Activated CD4-positive, CD25-positive, alpha-beta regulatory T cell treated with anti-CD3 and anti-CD28 coated beads, Interleukin-2, amount 50 U/mL, for 16 hours (primary cell): Measurements from ENCODE around the gene BEST4.
A peak's percentile ranks its signal among the peaks of the same experiment; 100 is the strongest.
"Not testable (repeated sequence)": the region's sequence is repeated elsewhere in the genome, so short reads cannot be mapped to it uniquely, and the experiment has no call there.

Experiments
- DNase-seq: peaks from one replicate; pipeline ENCODE4 v3.0.0-alpha.2; 2020; ENCODE audit warnings: low read depth, low spot score

BEST4 gene

DNA sequence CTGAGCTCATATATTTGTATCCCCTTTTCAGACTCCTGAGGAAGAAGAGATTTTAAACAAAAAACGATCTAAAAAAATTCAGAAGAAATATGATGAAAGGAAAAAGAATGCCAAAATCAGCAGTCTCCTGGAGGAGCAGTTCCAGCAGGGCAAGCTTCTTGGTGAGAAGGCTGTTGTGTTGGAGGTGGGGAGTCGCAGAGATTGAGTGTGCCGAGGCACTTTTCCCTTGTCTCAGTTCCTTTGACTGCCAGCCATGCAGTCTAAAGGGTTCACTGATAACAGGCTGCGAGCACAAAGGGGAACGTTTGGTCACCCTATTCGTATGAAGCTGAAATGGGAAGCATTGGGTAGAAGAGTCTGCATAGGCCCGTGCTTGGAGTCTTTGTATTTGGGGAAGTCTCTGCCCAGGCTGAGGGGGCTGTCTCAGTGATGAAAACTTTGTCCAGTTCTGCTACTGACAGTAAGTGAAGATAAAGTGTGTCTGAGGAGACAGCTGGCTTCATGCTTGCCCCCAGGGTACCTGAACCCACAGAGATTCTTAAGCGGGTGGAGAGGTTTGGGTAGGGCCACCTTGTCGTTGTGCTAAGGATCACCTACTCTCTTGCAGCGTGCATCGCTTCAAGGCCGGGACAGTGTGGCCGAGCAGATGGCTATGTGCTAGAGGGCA is 9.9 kb downstream of the BEST4 start:
- no peak for DNase-seq

DNA sequence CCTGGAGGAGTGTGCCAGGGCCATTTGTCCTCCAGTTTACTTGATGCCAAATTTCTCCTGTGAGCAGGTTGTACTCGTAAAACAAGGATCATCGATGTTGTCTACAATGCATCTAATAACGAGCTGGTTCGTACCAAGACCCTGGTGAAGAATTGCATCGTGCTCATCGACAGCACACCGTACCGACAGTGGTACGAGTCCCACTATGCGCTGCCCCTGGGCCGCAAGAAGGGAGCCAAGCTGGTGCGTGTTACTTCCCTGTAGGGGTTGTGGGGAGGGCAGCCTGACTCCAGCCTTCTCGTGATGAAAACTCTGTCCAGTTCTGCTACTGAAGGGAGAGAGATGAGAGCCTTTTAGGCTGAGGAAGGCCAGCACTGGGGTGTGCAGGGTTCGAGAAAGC is 10.4 kb downstream of the BEST4 start:
- DNase-seq, result no peak

DNA sequence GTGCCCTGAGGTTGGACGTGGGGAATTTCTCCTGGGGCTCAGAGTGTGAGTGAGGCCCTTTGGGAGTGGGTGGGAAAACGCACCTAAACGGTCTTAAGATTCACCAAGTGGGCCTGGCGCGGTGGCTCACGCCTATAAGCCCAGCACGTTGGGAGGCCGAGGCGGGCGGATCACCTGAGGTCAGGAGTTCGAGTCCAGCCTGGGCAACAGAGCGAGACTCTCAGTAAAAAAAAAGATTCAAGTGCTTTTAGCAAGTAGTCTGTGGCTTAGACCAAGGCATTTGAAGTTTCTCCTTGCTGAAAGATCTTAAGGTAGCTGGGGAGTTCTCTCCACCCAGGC is 11.3 kb downstream of the BEST4 start:
- DNase-seq, result no peak

DNA sequence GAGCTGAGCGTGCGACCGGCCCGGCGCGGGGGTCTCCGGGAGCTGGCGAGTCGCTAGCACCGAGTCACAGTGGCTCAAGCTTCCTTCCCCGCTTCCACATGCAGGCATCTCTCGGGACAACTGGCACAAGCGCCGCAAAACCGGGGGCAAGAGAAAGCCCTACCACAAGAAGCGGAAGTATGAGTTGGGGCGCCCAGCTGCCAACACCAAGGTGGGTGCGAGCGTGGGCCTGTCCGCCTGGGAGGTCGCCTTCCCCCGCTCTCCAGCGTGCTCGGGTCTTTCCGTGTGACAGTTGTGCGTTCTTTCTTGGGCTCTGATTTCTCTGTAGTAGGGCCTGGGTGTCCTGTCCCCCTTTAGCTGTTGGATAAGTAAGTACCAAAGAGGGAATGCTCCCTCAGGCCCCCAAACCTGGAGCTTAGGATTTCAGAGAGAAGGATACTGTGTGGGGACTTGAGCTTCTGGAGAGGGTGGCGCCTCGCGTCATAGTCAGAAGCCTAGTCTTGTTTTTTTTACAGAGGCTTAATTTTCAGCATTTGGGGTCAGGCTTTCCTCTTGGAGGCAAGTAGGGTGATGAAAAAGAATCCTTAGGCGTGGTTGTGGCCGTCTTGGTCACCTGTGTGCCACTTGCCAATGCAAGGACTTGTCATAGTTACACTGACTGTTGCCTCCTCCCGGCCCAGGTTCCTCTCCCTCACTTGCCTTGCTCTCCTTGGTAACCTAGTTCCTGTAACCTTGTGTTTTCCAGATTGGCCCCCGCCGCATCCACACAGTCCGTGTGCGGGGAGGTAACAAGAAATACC is 11.8 kb downstream of the BEST4 start:
- DNase-seq, result no peak

DNA sequence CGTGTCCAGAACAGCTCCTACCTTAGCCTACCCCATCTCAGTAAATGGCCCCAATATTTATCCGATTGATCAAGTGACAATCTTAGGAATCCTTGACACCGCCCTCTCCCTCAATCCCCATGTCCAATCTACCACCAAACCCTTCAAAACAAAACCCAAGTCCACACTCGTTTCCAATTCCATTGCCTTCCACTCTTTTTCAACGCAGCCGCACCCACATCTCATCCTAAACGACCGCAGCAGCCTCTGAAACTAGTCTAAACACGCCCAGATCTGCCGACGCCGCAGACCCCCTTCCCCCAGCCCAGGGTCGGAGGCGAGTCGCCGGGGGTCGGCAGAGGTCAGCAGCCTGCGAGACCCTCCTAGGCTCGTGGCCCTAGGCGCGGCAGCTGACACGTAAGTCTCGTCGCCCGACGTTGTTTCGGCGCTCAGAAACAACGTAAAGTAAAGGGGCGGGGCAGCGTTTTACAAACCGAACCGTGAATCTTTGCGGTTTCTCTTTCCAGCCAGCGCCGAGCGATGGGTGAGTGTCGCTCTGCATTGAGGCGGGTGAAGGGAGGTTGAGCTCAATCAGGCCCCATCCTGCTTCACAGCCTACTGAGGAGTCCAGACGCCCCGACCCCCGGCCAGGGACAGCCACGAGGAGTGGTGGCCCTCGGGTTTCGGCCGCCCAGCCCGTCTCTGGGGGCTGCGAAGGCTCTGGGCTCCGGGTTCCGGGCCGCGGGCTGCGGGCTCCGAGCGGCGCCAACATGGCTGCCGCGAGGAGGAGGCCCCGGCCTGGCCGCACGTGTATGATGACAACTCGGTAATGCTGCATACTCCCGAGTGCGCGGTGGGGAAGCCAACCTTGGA is 12.7 kb downstream of the BEST4 start, which contains the start of gene RPS8:
Gene RPS8, plus strand, starts transcription at position 463 of the 852 bp plus-strand sequence. Its CDS starts 57 bp downstream, at position 520.
- DNase-seq, result peak; percentile 87

DNA sequence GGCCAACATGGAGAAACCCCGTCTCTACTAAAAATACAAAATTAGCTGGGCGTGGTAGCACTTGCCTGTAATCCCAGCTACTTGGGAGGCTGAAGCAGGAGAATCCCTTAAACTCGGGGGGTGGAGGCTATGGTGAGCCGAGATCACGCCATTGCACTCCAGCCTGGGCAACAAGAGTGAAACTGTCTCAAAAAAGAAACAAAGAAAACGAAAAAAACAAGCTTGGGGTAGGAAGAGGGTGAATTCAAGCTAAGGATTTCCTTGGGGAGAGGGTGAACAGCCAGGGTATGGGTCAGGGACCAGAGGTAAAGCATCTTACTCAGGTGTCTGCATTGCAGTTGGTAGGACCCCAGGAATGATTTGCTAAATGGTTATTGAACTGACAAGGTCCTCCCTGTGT is 21.5 kb downstream of the BEST4 start:
- DNase-seq, result not testable (repeated sequence)

DNA sequence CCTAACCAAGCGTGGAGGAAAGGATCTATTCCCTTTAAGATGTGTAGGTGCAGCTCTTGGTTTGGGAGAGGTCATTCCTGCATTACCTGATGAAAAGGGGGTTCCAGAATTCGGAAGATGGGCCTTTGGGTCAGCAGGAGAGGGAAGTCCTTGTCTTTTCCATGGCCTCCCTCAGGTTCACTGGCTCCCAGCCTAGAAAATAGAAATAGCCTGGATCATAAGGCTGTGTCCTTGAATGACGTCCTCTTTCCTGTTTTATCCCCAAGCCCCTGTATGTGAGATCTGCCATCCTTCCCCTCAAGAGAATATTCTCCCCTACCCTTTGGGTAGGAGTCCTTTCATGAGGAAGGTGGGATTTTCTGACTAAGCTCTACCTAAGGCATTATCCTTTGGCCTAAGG is 27.1 kb downstream of the BEST4 start:
- no peak for DNase-seq

DNA sequence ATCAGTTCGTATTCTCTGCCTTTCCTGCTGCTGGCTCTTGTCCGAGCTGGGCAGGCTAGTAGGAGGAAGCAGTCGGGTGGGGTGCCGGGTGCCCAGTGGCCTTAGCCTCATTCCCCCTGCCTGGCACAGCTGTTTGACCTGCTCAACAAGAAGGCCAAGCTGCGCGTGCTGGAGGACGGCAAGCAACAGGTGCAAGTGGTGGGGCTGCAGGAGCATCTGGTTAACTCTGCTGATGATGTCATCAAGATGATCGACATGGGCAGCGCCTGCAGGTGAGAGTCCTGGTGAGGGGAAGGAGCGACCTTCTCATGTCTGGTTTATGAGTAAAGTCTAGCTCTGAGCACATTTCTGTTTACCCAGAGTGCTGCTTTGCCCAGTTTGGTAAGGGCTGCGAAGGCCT is 28.9 kb downstream of the BEST4 start:
- DNase-seq, result no peak

DNA sequence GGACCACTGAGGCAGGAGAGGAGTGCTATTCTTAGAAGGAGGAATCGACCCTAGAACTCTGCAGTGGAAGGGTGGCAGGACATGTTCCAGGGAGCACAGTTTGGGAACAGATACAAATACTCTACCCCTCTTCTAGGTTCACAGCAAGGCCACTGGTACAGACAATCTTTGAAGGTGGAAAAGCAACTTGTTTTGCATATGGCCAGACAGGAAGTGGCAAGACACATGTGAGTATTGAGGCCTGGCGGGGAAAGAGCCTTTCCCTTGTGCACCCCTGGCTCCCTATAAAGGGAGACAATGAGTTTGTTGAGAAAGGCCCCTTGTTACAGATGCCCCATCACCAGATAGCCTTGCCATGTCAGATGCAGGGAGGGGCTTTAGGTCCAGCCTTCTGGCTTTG is 30.6 kb downstream of the BEST4 start:
- no peak for DNase-seq

DNA sequence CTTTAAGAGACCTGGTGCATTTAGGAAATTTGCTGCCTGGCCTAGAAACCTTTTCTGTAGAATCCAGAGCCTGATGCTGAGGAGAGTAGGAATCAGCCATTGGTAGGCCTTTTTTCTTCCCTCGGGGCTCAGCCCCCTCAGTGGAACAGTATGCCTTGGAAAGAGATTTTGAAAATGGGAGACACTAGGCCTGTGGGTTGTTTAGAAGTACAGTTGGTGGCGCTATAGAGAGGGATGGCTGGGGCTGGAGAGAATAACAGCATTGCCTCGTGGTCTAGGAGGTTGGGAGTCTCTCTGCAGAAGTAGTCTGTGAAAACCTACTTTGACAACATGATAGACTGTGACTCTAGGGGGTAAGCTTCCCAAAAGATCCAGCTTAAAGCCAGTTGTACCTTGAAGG is 40.1 kb downstream of the BEST4 start:
- no peak for DNase-seq

DNA sequence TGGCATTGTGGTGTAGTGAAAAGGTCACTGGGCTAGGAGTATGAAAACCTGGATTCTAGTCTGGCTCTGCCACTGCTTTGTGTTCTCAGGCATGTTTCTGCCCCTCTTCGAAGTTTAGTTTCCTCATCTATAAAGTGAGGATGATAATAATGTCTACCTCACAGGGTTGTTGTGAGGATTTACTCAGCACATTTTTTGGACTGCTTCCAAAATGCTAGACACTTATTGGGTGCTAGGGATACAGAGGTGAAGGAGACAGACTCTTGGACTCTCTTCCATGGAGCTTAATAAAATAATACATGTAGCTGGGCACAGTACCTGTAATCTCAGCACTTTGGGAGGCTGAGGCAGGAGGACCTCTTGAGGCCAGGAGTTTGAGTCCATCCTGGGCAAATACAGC is 44.8 kb downstream of the BEST4 start:
- DNase-seq, result no peak

DNA sequence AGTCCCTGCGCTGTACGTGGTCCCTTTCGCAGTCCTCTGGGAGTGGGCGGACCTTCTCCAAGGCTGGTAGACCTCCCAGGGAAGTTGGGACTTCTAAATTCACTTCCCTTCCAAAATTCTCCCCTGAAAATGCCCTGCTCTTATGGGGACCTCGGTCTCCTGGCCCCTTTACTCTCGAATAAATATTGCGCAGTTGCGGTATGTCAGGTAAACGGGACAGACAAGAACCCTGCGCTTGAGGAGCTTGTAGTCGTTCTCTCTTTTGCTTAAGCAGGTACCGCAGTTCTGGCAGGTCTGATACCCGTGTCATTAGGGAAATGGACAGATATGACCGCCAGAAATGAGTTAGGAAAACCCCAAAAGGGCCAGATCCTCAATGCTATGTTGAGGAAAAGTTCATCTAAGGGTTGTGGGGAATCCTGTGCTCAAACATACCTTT is 47.8 kb downstream of the BEST4 start:
- no peak for DNase-seq

DNA sequence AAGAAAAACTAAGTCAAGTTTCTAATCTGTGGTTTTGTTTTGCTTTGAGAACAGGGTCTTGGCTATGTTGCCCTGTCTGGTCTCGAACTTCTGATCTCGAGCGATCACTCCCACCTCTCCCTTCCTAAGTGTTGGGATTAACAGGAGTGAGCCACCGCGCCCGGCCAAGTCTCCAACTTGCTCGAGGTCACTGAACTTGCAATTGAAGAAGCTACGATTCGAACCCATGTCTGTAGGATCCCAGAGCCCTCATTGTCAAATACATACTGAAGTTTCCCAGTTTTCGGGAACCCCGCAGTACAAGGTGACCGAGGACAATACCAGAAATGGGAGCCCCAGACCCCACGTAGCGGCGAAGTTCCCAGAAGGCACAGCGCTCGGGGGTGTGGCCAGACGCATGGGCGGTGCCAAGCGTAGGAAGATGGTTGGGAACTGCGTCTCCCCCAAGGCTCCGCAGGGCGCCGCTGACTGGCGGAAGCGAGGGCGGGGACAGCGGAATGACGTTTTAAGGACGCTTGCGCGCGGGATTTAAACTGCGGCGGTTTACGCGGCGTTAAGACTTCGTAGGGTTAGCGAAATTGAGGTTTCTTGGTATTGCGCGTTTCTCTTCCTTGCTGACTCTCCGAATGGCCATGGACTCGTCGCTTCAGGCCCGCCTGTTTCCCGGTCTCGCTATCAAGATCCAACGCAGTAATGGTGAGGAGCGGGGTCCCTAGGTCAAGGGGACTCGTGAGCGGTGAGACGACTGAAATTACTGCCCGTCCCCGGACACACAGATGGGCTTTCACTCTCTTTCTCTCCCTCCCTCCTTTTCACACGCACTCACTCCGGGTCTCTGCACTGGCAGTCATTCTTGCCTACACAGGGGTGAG is 48.4 kb downstream of the BEST4 start, which contains the start of gene KIF2C:
Gene KIF2C, plus strand, starts transcription at position 531 of the 872 bp plus-strand sequence. Its CDS starts 96 bp downstream, at position 627.
- peak; percentile 92 for DNase-seq

DNA sequence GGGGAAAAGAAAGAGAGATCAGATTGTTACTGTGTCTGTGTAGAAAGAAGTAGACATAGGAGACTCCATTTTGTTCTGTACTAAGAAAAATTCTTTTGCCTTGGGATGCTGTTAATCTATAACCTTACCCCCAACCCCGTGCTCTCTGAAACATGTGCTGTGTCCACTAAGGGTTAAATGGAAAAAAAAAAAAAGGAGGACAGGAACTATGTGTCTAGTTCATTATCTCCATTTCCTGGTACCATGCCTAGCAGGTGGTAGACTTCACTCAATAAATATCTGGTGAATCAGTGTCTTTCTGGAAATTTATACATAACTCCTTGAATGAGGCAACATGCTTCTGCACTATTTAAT is 49.0 kb downstream of the BEST4 start:
- not testable (repeated sequence) for DNase-seq

DNA sequence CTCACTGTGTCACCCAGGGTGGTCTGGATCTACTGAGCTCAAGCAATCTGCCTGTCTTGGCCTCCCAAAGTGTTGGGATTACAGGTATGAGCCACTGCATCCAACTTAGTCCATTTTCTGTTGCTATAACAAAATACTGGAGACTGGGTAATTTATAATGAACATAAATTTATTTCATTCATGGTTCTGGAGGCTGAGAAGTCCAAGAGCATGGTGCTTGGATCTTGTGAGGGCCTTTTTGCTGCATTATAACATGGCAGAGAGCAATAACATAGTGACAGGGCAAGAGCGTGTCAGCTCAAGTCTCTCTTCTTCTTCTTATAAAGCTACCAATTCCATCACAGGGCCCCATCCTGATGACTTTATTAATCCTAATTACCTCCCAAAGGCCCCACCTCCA is 52.0 kb downstream of the BEST4 start:
- DNase-seq, result no peak

DNA sequence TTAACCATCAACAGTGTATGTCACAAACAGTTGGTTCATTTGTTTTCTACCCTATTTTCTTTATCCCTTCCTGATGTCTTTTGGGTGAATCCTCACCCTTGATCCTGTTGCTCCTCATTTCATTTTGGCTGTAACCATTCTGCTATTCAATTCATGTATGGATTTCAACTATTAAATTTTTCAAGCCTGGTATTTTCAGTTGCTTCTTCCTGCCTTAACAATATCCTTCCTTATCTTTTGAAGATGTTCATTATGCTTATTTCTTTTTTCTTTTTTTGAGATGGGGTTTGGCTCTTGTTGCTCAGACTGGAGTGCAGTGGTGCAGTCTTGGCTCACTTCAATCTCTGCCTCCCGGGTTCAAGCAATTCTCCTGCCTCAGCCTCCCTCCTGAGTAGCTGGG is 54.2 kb downstream of the BEST4 start:
- DNase-seq, result no peak
